GM19043 (cell line): ENCODE data around the gene C17orf50.

Experiments
- ATAC-seq: cut with Tn5 transposase; IDR thresholded peaks from one replicate; pipeline ENCODE4 v1.9.1; 2021; ENCODE audit warnings: low read depth; ENCODE audit not compliant: unreplicated experiment

Gene C17orf50

GRCh38 chr17:35780950-35781349, 20.3 kb downstream of the C17orf50 start:
- no peak for ATAC-seq

- no peak for ATAC-seq
Measured at GRCh38 chr17:35784895-35785294, 24.2 kb downstream of the C17orf50 start.

- no peak for ATAC-seq
Measured at GRCh38 chr17:35786941-35787432, 26.3 kb downstream of the C17orf50 start.

GRCh38 chr17:35788477-35789368, 28.0 kb downstream of the C17orf50 start:
- ATAC-seq: no peak

- no peak for ATAC-seq
Measured at GRCh38 chr17:35790841-35791240, 30.2 kb downstream of the C17orf50 start.

- ATAC-seq: no peak
Measured at GRCh38 chr17:35791681-35792350, 31.1 kb downstream of the C17orf50 start.

- no peak for ATAC-seq
Measured at GRCh38 chr17:35793257-35793656, 32.6 kb downstream of the C17orf50 start.

- no peak for ATAC-seq
Measured at GRCh38 chr17:35795007-35795870, 34.6 kb downstream of the C17orf50 start, which contains the start of gene MMP28. Gene MMP28 (minus strand): TSS chr17:35795641. CDS start chr17:35795377, 264 bp downstream.

- ATAC-seq: no peak
Measured at GRCh38 chr17:35795871-35796265, 35.2 kb downstream of the C17orf50 start.

- no peak for ATAC-seq
Measured at GRCh38 chr17:35796942-35797341, 36.3 kb downstream of the C17orf50 start.

- no peak for ATAC-seq
Measured at GRCh38 chr17:35797370-35797769, 36.7 kb downstream of the C17orf50 start.

GRCh38 chr17:35797918-35798317, 37.2 kb downstream of the C17orf50 start:
- no peak for ATAC-seq

- ATAC-seq: no peak
Measured at GRCh38 chr17:35799942-35800341, 39.3 kb downstream of the C17orf50 start.

GRCh38 chr17:35801583-35802224, 41.0 kb downstream of the C17orf50 start:
- ATAC-seq: no peak

- no peak for ATAC-seq
Measured at GRCh38 chr17:35804658-35805192, 44.0 kb downstream of the C17orf50 start.

- no peak for ATAC-seq
Measured at GRCh38 chr17:35807371-35808144, 46.9 kb downstream of the C17orf50 start.

GRCh38 chr17:35808240-35808961, 47.7 kb downstream of the C17orf50 start:
- no peak for ATAC-seq
